AG10803 (cell line): ENCODE data around the gene RNF183.

Experiments used
- DNase-seq: peaks from one replicate; pipeline ENCODE4 v3.0.0; 2010; ENCODE audit warnings: low read depth
- H3K4me3 ChIP-seq: 2 replicates; pipeline ENCODE4 v1.5.1; 2011; ENCODE audit warnings: mild to moderate bottlenecking, low read length, control low read depth
- CTCF ChIP-seq: conservative IDR thresholded peaks from 2 replicates; pipeline ENCODE4 v1.5.1; 2011; ENCODE audit warnings: mild to moderate bottlenecking, low read length, control low read depth, inconsistent platforms

RNF183 gene

GRCh38 chr9:113275157-113276131 is 27.7 kb downstream of the RNF183 start, which contains the start of the genes CDC26 and PRPF4:
CDC26 (minus strand) TSS chr9:113275572; CDS start chr9:113272507, 3,065 bp downstream.
PRPF4 (plus strand) TSS chr9:113275658; CDS start chr9:113275744, 86 bp downstream.
- DNase-seq, result peak; percentile 98
- H3K4me3 ChIP-seq, result peak within 1 kb of the TSS; percentile 97
- TF ChIP-seq CTCF, result no peak

- peak; percentile 57 for DNase-seq
- H3K4me3 ChIP-seq, result peak overlapping the region; percentile 97
Measured at GRCh38 chr9:113274474-113275156, 28.6 kb downstream of the RNF183 start.

DNA sequence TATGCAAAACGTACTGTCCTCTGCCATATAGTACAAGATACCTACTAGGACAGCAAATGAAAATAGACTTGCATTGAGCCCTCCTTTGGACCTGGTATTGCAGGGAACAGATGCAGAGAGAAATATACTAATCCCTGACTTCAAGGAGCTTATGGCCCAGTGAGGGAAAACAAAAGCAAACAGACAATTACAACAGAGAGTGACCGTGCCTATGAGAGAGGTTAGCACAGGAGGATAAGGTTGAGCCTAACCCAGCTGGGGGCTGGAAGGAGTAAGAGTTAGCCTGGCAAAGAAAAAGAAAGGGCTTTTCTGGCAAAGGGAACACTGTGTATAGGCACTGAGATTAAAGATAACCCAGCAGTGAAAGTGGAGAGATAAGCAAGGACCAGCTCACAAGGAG is 33.3 kb downstream of the RNF183 start:
- no peak for DNase-seq

More at GRCh38 chr9:113274474-113275156, 28.6 kb downstream of the RNF183 start:
- TF ChIP-seq CTCF, result peak; percentile 69

DNA sequence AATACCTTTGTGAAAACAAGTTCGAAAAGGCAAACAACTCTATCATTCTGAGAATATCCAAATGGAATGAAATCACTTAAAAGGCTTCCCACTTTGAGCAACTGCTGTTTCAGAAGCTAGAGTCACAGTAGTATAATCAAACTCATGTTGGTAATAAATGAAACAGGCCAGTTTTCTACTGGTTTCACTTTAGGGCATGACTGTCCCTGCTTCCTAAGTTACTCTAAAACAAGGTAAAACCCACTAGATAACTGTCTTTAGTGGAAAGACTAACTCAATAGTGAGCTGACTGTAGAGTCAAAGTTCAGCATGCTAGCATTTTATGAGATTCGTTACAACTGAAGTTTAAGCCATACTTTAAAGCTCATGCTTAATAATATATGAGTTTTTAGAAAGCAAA is 33.8 kb downstream of the RNF183 start:
- no peak for DNase-seq
- no peak for TF ChIP-seq CTCF
- no peak overlapping the region for H3K4me3 ChIP-seq

More for the DNA sequence above, 33.3 kb downstream of the RNF183 start:
- no peak overlapping the region for H3K4me3 ChIP-seq
- TF ChIP-seq CTCF, result no peak

GRCh38 chr9:113267911-113268566 is 35.1 kb downstream of the RNF183 start:
- no peak overlapping the region for H3K4me3 ChIP-seq
- DNase-seq, result no peak
- no peak for TF ChIP-seq CTCF

- no peak for TF ChIP-seq CTCF
Measured at GRCh38 chr9:113266174-113266573, 37.0 kb downstream of the RNF183 start.

More at GRCh38 chr9:113266174-113266573, 37.0 kb downstream of the RNF183 start:
- no peak overlapping the region for H3K4me3 ChIP-seq
- DNase-seq, result no peak
